ENCODE results near the gene CIRBP.

DNA sequence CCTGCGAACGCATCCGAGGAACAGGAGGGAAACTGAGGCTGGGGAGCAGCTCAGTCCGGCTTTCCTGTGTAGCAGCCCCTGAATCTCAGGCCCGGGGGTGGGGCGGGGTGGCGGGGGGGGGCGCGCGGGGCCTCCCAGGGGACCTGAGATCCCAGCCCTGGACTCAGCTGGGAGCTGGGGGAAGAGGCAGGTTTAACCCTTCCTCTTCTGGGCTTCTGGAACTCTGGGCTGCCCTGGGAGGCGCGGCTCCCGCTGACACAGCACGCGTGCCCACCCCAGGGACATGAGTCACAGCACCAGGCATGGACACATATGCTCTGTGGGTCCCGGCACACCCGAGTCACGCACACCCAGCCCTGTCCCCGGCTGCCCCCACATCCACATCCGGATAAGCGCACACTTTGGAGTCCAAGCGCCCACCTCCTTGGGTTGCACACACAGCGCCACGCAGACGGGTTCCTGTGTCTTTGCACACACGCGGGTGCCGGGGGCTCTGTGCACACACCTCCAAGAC lies 3.5 kb upstream of the CIRBP start:
- TF ChIP-seq POLR2A (IDR thresholded peaks at IDR 0.05; ENCODE audit: low read length) (no peak), GATA1 (IDR thresholded peaks at IDR 0.05; ENCODE audit: low read depth, low read length) (no peak)
